Stimulated activated CD4-positive, alpha-beta T cell treated with anti-CD3 and anti-CD28 coated beads, Interleukin-2, amount 100 ng/mL, for 48 hours (primary cell): ENCODE data around the gene OR8K1.

Source experiments
- DNase-seq, 2 donors: peaks; one replicate each; pipeline ENCODE4 v3.0.0-alpha.2; 2020

The OR8K1 gene

DNA sequence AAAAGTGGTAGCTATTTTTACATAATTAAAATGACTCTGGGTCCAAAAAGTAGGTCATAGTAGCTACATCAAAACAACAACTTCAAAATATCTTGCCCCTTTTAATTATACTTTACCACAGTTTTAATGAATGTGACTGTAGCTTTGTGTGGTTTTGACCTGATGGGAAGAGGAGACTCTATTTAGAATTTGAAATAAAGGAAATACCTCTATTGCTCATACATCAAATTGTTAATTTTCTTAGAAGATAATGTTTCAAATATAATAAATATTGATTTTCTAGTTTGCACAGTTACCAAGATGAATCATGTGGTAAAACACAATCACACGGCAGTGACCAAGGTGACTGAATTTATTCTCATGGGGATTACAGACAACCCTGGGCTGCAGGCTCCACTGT, at the start of gene OR8K1:
OR8K1 (plus strand) TSS at position 301 of the 400 bp plus-strand sequence; CDS start at position 301, 0 bp downstream.
- no peak for DNase-seq

DNA sequence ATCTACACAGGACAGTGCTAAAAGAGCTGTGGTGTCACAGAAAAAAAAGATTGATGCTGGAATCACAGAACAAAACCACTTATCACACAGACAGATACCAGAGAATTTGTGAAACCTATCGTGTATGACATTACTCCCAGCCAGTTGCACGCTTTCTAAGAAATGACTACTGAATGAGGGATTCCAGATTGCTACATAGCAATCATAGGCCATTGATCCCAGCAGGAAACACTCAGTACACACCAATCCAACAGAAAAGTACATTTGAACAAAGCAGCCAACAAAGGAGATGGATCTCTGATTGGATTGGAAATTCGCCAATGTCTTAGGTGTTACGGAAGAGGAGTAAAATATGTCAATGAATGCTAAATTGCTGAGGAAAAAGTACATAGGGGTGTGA, 48.9 kb upstream of the OR8K1 start:
- DNase-seq = no peak

DNA sequence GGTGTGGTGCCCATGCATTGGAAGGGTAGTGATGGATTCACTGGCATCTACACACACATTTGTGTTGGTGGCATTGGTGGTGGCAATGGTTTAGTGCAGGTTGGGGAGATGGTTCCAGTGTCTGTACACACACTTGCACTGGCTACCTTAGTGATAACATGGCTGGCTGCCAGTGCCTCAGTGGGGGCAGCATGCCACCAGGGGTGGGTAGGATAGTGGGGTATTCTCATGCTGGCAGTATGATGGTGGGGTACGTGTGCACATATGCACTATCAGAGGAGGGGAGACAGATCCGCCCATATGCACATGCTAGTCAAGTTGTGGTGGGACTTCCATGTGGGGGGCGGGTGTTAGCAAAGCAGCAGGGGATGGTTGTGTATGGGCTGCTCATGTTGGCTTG, 38.0 kb upstream of the OR8K1 start:
- DNase-seq = no peak

DNA sequence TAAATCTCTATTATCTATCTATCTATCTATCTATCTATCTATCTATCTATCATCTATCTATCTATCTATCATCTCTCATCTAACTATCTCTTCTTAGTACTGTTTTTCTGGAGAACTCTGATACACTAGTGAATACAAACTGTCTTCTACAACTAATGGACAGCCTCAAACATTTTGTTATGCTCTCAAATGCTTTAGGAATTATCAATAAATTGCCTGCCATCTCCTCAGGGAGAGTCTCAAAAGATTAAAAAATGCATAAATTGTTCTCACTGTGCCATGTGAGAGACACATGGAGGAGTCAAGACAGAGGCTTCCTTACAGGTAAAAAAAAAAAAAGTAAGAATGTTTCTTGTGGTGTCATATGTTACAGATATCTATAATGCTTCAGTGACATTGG, 31.0 kb upstream of the OR8K1 start, which contains the start of gene OR8K3:
OR8K3 (plus strand) TSS at position 301 of the 400 bp plus-strand sequence. CDS start 3,163 bp downstream, outside the sequence.
- no peak for DNase-seq

DNA sequence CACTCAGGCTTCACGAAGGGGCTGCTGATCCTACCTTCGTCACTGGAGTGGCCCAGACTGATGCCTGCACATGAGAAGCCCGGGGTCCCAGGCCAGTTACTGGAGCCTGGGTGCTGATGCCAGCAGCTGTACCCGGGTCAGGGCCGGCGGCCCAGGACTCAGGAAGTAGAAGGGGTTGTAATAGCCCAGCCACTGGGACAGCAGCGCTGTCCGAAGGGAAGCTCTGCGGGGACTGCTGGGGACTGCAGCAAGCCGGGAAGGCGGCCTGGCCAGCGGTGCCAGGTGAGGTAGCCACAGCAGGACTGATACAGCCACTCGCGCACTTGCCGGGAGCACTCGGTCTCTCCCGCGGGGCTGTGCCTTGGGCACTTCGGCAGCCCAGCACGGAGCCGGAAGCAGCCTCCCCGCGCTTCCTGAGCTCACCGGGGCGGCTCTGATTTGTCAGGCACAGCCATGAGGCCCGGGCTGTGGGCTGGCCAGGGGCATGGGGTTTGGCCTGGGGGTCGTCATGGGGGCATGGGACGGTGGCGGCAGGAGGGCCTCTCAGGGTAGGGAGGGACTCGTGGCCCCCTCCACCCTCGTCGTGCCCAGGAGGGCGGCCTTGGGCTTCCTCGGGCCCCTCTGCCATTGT, 13.9 kb upstream of the OR8K1 start:
- DNase-seq = no peak

DNA sequence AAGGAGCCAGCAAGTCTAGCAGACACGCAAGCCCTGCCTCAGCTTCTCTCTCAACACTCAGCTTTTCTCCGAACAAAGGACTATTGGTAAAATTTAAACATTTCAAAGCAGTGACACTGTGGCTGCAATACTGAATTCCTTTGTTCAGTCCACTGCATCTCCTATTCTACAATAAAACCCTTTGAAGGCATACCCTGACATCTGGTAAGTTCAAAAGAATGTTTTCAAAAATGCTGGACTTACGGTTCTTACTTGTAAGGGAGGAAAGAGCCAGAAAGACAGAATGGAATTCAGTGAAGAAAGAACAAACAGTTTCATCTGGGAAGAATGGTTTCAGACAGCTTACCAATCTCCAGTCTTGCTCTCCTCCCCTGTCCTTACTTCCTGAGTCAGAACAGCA, 12.7 kb upstream of the OR8K1 start:
- no peak for DNase-seq

DNA sequence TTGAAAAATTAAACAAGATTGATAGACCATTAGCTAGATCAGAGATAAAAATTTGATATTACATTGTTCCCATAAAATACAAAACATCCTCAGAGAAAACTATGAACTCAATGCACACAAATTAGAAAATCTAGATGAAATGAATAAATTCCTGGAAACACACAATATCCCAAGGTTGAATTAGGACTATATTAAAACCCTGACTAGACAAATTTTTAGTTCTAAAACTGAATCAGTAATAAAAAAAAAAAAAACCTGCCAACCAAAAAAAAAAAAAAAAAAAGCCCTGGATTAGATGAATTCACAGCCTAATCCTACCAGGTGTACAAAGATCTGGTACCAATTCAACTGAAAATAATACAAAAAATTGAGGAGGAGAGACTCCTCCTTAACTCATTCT, 5.5 kb upstream of the OR8K1 start:
- DNase-seq = no peak

DNA sequence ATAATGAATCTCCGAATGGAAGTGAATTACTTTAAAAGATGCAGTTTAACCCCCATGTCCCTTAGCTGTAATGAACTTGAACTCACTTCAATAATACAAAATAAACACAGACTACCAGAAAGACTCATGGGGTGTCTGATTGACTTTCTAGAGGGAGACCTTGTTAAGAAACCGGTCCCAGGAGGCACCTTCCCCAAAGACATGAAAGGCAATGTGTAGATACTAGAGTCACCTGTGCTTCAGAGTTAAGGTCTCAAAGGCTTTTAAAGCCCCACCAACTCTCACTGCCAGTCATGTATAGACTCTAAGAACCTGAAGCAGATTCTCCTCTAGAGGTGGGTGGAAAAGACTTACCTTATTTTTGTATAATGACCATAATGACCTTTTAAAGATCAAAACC, 8.2 kb downstream of the OR8K1 start, which contains the start of gene OR8J1:
OR8J1 (plus strand) TSS at position 301 of the 400 bp plus-strand sequence. CDS start 5,956 bp downstream, outside the sequence.
- DNase-seq = no peak

DNA sequence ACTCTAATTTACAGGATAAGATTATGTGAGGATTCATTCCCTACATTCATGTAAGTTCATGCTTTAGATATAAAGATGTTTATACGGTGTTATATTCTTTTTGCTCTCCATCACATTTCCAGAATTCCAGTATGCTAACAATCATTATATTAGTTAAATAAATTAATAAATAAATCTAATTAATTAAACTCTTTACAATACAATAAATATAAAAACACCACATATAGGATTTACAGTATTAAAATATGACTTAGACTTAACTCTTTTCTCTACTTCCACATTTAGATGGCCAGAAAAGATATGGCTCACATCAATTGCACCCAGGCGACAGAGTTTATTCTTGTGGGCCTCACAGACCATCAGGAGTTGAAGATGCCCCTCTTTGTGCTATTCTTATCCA, 29.5 kb downstream of the OR8K1 start, which contains the start of gene OR8U1:
OR8U1 (plus strand) TSS at position 301 of the 400 bp plus-strand sequence; CDS start at position 301, 0 bp downstream.
- DNase-seq = no peak

DNA sequence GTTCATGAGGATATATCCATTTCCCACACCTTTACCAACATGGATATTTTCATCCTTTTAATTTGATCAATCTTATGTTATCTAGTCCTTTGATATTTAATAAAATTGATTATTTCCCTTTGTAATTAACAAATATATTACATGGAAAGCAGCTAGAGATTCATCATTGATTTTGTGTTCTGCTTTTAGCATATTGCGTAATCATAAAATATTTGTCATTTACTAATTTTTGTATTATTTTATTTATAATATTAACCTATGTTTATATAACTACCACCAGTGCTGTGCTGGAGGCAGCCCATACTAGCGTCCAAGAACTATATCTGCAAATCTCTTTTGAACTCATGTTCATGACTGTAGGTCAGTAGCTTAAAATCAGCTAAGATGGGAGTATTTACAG, 34.3 kb downstream of the OR8K1 start:
- DNase-seq = no peak

DNA sequence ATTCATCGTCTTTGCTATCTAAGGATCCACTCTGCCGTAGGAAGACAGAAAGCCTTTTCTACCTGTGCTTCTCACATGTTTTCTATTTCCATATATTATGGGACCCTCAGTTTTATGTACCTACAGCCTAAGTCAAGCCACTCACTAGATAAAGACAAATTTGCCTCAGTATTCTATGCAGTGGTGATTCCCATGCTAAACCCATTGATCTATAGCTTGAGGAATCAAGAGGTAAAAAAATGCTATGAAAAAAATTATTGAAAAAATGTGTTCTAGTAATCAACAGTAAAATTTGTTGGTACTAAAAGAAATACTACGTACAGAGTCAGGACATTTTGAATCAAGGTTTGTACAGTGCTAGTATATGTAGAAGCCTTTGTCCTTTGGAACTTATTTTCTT, 48.5 kb downstream of the OR8K1 start:
- DNase-seq = no peak

DNA sequence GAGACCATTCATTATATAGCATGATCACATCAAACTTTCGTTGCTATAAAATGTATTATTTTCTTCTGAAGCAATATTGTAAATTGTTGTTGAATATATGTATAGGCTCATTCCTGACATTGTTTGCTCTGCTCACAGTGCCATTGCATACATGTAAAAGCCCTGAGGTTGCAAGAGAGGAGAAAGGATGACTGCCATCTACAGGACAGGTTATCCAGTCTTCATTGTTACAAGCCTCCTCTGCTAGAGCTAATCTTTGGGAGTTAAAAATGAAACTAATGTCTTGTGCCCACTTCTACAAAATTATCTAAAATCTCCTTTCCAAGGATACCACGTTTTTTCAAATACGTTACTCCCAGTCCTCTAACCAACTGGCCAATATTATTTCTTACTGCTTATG, 50.2 kb downstream of the OR8K1 start:
- DNase-seq = no peak
